PC-3 (cell line): Measurements from ENCODE around the gene KEAP1. TPM values are rescaled to one million over a fixed set of nuclear protein-coding genes. Genes with fewer than 3 reads are reported as not detected.

Experiments used
- ATAC-seq: fragments of 200-7000 bp; cut with Tn5 transposase; 2 replicates; pipeline ENCODE4 v1.9.1; 2020; ENCODE audit warnings: mild to moderate bottlenecking, moderate library complexity
- BruUV-seq: library from RNA; stranded (reverse); fragments of 400-500 nt; replicated peaks from 2 replicates; lab custom pipeline; 2021; lab: Mats Ljungman, UMichigan
- CTCF ChIA-PET: fragments of 300-600 bp; sonication (Branson Sonifier 250); formaldehyde crosslinking; loops from one replicate; lab custom pipeline; 2022; ENCODE audit warnings: antibody characterized with exemption; lab: Charles Lee
- POLR2A ChIA-PET: fragments of 300-600 bp; sonication (Branson Sonifier 250); formaldehyde crosslinking; loops from one replicate; lab custom pipeline; 2022; ENCODE audit warnings: antibody characterized with exemption; ENCODE audit not compliant: unreplicated experiment; lab: Charles Lee
- DNase-seq: peaks from one replicate; pipeline ENCODE4 v3.0.0-alpha.2; 2015
- H2AFZ ChIP-seq: fragments of 300-600 bp; sonication (generic); 2 replicates; pipeline ENCODE4 v1.6.0; 2016; ENCODE audit warnings: antibody characterized with exemption, low read length
- H3F3A ChIP-seq: fragments of 300-600 bp; sonication (generic); one replicate; pipeline ENCODE4 v1.6.0; 2017; ENCODE audit warnings: antibody characterized with exemption, low read length, control low read depth, mild to moderate bottlenecking; ENCODE audit not compliant: unreplicated experiment
- H3K27ac ChIP-seq: fragments of 300-600 bp; sonication (generic); 2 replicates; pipeline ENCODE4 v1.5.1; 2016; ENCODE audit warnings: mild to moderate bottlenecking, low read length
- H3K27me3 ChIP-seq: fragments of 300-600 bp; sonication (generic); 2 replicates; pipeline ENCODE4 v1.6.1; 2016; ENCODE audit warnings: low read length, mixed read lengths
- H3K36me3 ChIP-seq: fragments of 300-600 bp; sonication (generic); 2 replicates; pipeline ENCODE4 v1.6.1; 2016; ENCODE audit warnings: low read depth, mixed run types, low read length, mixed read lengths
- H3K4me1 ChIP-seq: fragments of 300-600 bp; sonication (generic); 2 replicates; pipeline ENCODE4 v1.5.1; 2016; ENCODE audit warnings: low read length; ENCODE audit not compliant: insufficient read depth
- H3K4me2 ChIP-seq: fragments of 300-600 bp; sonication (generic); 2 replicates; pipeline ENCODE4 v1.6.0; 2016; ENCODE audit warnings: low read length
- H3K4me3 ChIP-seq: fragments of 300-600 bp; sonication (generic); 2 replicates; pipeline ENCODE4 v1.5.1; 2016; ENCODE audit warnings: mild to moderate bottlenecking, low read length, mixed read lengths
- H3K79me2 ChIP-seq: fragments of 300-600 bp; sonication (generic); 2 replicates; pipeline ENCODE4 v1.6.1; 2017; ENCODE audit warnings: low read length, mixed read lengths
- H3K9ac ChIP-seq: fragments of 300-600 bp; sonication (generic); 2 replicates; pipeline ENCODE4 v1.6.0; 2016; ENCODE audit warnings: mild to moderate bottlenecking, low read length
- H3K9me2 ChIP-seq: fragments of 300-600 bp; sonication (generic); replicated peaks from 2 replicates; pipeline ENCODE4 v1.6.1; 2016; ENCODE audit warnings: mixed run types, low read length, mixed read lengths
- H3K9me3 ChIP-seq: fragments of 300-600 bp; sonication (generic); 2 replicates; pipeline ENCODE4 v1.6.1; 2016; ENCODE audit warnings: low read length, mixed read lengths
- H4K20me1 ChIP-seq: fragments of 300-600 bp; sonication (generic); 2 replicates; pipeline ENCODE4 v1.6.1; 2016; ENCODE audit warnings: low read length, mixed read lengths
- EZH2 ChIP-seq: fragments of 300-600 bp; sonication (generic); IDR thresholded peaks from one replicate; pipeline ENCODE4 v1.6.1; 2017; ENCODE audit warnings: antibody characterized with exemption, mild to moderate bottlenecking, low read length; ENCODE audit not compliant: unreplicated experiment
- EZH2phosphoT487 ChIP-seq: fragments of 300-600 bp; sonication (generic); IDR thresholded peaks from 2 replicates; pipeline ENCODE4 v1.6.1; 2018; ENCODE audit warnings: mild to moderate bottlenecking, antibody characterized with exemption, low read length, borderline replicate concordance
- intact Hi-C: fragments of 100-400 bp; cut with micrococcal nuclease; formaldehyde crosslinking; loops from 2 replicates; pipeline ENCODE4 v1.9.0; 2023
- total RNA-seq: library from RNA; depleted of rRNA; stranded (reverse); fragments of >200 nt; gene quantifications from 2 replicates; pipeline ENCODE4 v1.2.3, GENCODE V29; 2014
- TF ChIP-seq, protein P1 (sequence below): fragments of 300-600 bp; sonication (generic); conservative IDR thresholded peaks from 2 replicates; pipeline ENCODE4 v1.5.1; 2017; ENCODE audit warnings: antibody characterized with exemption, low read depth, mild to moderate bottlenecking, low read length

KEAP1 gene
- total RNA-seq, 1 experiment from 2014 or later = 151 TPM

DNA sequence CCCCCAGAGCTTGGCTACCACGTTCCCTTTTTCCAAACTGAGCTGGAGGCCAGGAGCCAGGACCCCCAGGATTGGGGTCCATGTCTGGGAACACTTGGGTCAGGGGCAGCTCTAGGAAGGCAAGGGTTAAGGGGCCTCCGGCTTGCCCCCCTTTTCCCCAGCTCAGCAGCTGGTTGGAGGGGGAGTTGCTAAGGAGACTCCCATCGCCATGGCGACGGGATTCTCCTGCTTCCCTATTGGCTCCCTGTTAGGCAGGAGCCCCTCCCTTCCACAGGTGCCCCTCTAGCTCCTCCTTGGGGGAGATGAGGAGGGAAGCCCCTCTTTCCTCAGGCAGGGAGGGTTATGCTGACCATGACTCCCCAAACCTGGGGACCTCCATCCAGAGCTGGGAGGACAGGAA lies 48.9 kb downstream of the KEAP1 start:
- ChIA-PET POLR2A (no interaction called here), CTCF (interaction anchor here (0.7 kb wide), 1 partner anchor 48 kb away, joined by 4 read pairs; no protein-coding TSS in a partner anchor)
- peak; percentile 22 for DNase-seq

DNA sequence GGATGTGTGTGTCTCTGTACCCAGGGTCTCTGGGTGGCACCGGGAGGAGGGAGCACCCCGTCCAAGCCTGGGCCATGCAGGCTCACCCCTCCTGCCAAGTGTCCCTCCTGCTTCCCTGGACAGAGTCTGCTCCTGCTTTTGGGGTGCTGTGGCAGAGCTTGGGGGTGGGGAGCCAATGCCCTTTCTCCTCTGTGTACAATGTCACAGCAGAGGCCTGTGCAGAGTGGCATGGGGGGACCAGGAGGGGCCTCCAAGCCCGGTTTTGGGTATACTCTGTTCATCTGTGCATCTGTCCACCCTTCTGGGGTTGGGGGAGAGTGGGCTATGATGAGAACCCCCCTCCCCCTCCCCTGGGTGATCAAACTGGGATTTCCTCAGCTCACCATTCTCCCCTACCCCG lies 49.3 kb downstream of the KEAP1 start:
- no TSS peak for BruUV-seq
- Histone ChIP-seq H3K9me2 (no peaks in the 10 kb centered on the region), H3K4me1 (no peaks in the 10 kb centered on the region), H2AFZ (no peak overlapping the region), H3K79me2 (no peaks in the 10 kb centered on the region), H3K4me3 (no peak overlapping the region), H3K9me3 (no peaks in the 10 kb centered on the region), H3K27me3 (no peaks in the 10 kb centered on the region), H3K36me3 (no peaks in the 10 kb centered on the region), H3K27ac (no peak overlapping the region), H4K20me1 (no peaks in the 10 kb centered on the region), H3F3A (no peaks in the 10 kb centered on the region), H3K4me2 (no peak overlapping the region), H3K9ac (no peak overlapping the region)
- TF ChIP-seq EZH2 (no peak), EZH2phosphoT487 (no peak)
- TF ChIP-seq, protein P1, sequence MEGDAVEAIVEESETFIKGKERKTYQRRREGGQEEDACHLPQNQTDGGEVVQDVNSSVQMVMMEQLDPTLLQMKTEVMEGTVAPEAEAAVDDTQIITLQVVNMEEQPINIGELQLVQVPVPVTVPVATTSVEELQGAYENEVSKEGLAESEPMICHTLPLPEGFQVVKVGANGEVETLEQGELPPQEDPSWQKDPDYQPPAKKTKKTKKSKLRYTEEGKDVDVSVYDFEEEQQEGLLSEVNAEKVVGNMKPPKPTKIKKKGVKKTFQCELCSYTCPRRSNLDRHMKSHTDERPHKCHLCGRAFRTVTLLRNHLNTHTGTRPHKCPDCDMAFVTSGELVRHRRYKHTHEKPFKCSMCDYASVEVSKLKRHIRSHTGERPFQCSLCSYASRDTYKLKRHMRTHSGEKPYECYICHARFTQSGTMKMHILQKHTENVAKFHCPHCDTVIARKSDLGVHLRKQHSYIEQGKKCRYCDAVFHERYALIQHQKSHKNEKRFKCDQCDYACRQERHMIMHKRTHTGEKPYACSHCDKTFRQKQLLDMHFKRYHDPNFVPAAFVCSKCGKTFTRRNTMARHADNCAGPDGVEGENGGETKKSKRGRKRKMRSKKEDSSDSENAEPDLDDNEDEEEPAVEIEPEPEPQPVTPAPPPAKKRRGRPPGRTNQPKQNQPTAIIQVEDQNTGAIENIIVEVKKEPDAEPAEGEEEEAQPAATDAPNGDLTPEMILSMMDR = no peak
- ChIA-PET CTCF (interaction anchor here (0.7 kb wide), 1 partner anchor 48 kb away, joined by 4 read pairs; no protein-coding TSS in a partner anchor), POLR2A (no interaction called here)
- DNase-seq (no peak), ATAC-seq (no peak)
- intact Hi-C loops = no loop called here

More for the DNA sequence above, 48.9 kb downstream of the KEAP1 start:
- Histone ChIP-seq H3K9me3 (no peaks in the 10 kb centered on the region), H3F3A (no peaks in the 10 kb centered on the region), H3K9ac (no peak overlapping the region), H4K20me1 (no peaks in the 10 kb centered on the region), H3K36me3 (no peaks in the 10 kb centered on the region), H3K4me1 (no peaks in the 10 kb centered on the region), H3K27ac (no peak overlapping the region), H3K79me2 (no peaks in the 10 kb centered on the region), H3K9me2 (no peaks in the 10 kb centered on the region), H3K4me2 (no peak overlapping the region), H2AFZ (no peak overlapping the region), H3K4me3 (no peak overlapping the region), H3K27me3 (no peaks in the 10 kb centered on the region)
- no peak for ATAC-seq
- no peak for TF ChIP-seq EZH2
- no peak for TF ChIP-seq EZH2phosphoT487
- TF ChIP-seq, protein P1 = no peak
- intact Hi-C loops = no loop called here
- BruUV-seq = no TSS peak

DNA sequence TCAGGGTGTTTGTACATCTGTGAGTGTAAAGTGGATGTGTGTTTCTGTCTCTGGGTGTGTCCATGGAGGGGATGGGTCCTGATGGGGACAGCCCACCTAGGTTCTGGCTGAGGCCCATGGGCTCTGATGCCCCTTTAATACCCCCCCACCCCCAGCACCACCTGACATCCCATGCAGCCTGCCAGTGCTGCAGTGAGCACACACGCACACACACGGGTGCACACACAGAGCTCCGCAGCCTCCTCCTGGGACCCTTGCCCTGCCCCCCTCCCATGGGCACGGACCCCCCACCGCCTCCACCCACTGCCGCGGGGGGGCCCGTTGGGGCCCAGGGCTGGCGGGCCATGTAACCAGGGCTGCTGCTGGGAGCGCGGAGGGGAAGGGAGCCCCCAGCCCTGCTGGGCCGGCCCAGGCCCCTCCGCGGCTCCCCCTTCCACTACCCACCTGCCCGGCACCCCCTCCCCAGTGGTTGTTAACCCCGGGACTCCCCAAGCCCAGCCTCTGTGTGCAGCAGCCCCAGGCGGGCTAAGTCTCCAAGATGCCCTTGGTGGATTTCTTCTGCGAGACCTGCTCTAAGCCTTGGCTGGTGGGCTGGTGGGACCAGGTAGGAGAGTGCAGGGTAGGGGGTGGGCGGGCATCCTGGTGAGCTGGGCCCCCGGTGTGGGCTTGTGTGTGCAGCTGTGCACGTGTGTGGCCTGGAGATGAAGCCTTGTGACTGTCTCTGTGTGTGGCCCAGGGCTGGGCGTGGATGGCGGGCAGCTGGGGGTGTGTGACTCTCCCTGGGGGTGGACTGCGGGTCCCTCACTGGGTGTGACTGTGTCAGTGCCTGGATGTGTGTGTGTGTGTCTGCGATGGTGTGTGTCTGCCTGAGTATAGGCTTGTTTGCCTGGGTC lies 50.2 kb downstream of the KEAP1 start:
- no peaks in the 10 kb centered on the region for H3K4me1 ChIP-seq
- CTCF ChIA-PET = no interaction called here
- no peaks in the 10 kb centered on the region for H3K9me2 ChIP-seq
- POLR2A ChIA-PET = no interaction called here
- ATAC-seq (no peak), DNase-seq (no peak)
- H3K27ac ChIP-seq = no peak overlapping the region
- no peaks in the 10 kb centered on the region for H3K9me3 ChIP-seq
- no peaks in the 10 kb centered on the region for H3F3A ChIP-seq
- no peak for TF ChIP-seq EZH2phosphoT487
- TF ChIP-seq, protein P1 = no peak
- no peak for TF ChIP-seq EZH2
- no peak overlapping the region for H2AFZ ChIP-seq
- BruUV-seq = no TSS peak
- no peaks in the 10 kb centered on the region for H3K79me2 ChIP-seq
- intact Hi-C loops = no loop called here
- H3K27me3 ChIP-seq = no peaks in the 10 kb centered on the region
- H3K36me3 ChIP-seq = no peaks in the 10 kb centered on the region
- no peak overlapping the region for H3K4me2 ChIP-seq
- H3K4me3 ChIP-seq = no peak overlapping the region
- no peak overlapping the region for H3K9ac ChIP-seq
- no peaks in the 10 kb centered on the region for H4K20me1 ChIP-seq
